Measurements from ENCODE around the gene TMEM240. TPM values are rescaled to one million over a fixed set of nuclear protein-coding genes. Genes with fewer than 3 reads are reported as not detected.

The TMEM240 gene
- total RNA-seq, 1 donor from 2014 or later, result 10.3 TPM

- DNase-seq (ENCODE audit: extremely low spot score, unreplicated experiment), result no peak
- H3K36me3 Mint-ChIP-seq, result no peaks in the 10 kb centered on the region
- no peaks in the 10 kb centered on the region for H3K9me3 Mint-ChIP-seq
- peak; percentile 66 for TF ChIP-seq CTCF (conservative IDR thresholded peaks at IDR 0.05)
- no peaks in the 10 kb centered on the region for H3K27me3 Mint-ChIP-seq
- H3K27ac Mint-ChIP-seq, result no peak overlapping the region
- no peaks in the 10 kb centered on the region for H3K4me1 Mint-ChIP-seq (ENCODE audit: unreplicated experiment)
- no peak overlapping the region for H3K4me3 Mint-ChIP-seq
These were observed 10.4 kb upstream of the TMEM240 start for GRCh38 chr1:1550591-1551432.

GRCh38 chr1:1550087-1550486, 9.7 kb upstream of the TMEM240 start:
- Mint-ChIP-seq H3K36me3 (no peaks in the 10 kb centered on the region), H3K27me3 (no peaks in the 10 kb centered on the region), H3K27ac (no peak overlapping the region), H3K4me3 (no peak overlapping the region), H3K4me1 (ENCODE audit: unreplicated experiment) (no peaks in the 10 kb centered on the region), H3K9me3 (no peaks in the 10 kb centered on the region)
- no peak for TF ChIP-seq CTCF (conservative IDR thresholded peaks at IDR 0.05)
- no peak for DNase-seq (ENCODE audit: extremely low spot score, unreplicated experiment)

- Mint-ChIP-seq H3K4me1 (ENCODE audit: unreplicated experiment) (no peaks in the 10 kb centered on the region), H3K4me3 (no peak overlapping the region), H3K27ac (no peak overlapping the region), H3K36me3 (no peaks in the 10 kb centered on the region), H3K9me3 (no peaks in the 10 kb centered on the region), H3K27me3 (no peaks in the 10 kb centered on the region)
- no peak for DNase-seq (ENCODE audit: extremely low spot score, unreplicated experiment)
- no peak for TF ChIP-seq CTCF (conservative IDR thresholded peaks at IDR 0.05)
These were observed 8.2 kb upstream of the TMEM240 start for GRCh38 chr1:1548591-1548990.

GRCh38 chr1:1547476-1547875, 7.1 kb upstream of the TMEM240 start:
- DNase-seq (ENCODE audit: extremely low spot score, unreplicated experiment), result no peak
- TF ChIP-seq CTCF (conservative IDR thresholded peaks at IDR 0.05), result no peak
- no peaks in the 10 kb centered on the region for H3K27me3 Mint-ChIP-seq
- H3K9me3 Mint-ChIP-seq, result no peaks in the 10 kb centered on the region
- H3K36me3 Mint-ChIP-seq, result no peaks in the 10 kb centered on the region
- H3K4me3 Mint-ChIP-seq, result no peak overlapping the region
- no peaks in the 10 kb centered on the region for H3K4me1 Mint-ChIP-seq (ENCODE audit: unreplicated experiment)
- H3K27ac Mint-ChIP-seq, result peak overlapping the region; percentile 30

- Mint-ChIP-seq H3K27ac (peak overlapping the region; percentile 30), H3K4me1 (ENCODE audit: unreplicated experiment) (no peaks in the 10 kb centered on the region), H3K4me3 (no peak overlapping the region), H3K36me3 (no peaks in the 10 kb centered on the region), H3K9me3 (no peaks in the 10 kb centered on the region), H3K27me3 (no peaks in the 10 kb centered on the region)
- DNase-seq (ENCODE audit: extremely low spot score, unreplicated experiment), result no peak
- TF ChIP-seq CTCF (conservative IDR thresholded peaks at IDR 0.05), result no peak
These were observed 6.6 kb upstream of the TMEM240 start for GRCh38 chr1:1547011-1547410.
